ENCODE measurements around the gene C3orf18.

GRCh38 chr3:50592568-50592967 lies 25.0 kb upstream of the C3orf18 start:
- TF ChIP-seq CTCF (IDR thresholded peaks at IDR 0.05) (no peak), POLR2A (IDR thresholded peaks at IDR 0.05) (no peak)
